Nephron (organoid): ENCODE results near the gene WDR7.

Source experiments
- H3K27ac Mint-ChIP-seq, 3 experiments: 2 replicates each; pipeline ENCODE4 v1.8.0; 2020; ENCODE audit warnings: mixed read lengths in 3 of 3, mild to moderate bottlenecking in 2 of 3, moderate library complexity in 1 of 3
- H3K27me3 Mint-ChIP-seq: 2 replicates; pipeline ENCODE4 v1.8.0; 2021; ENCODE audit warnings: low read depth, mild to moderate bottlenecking, moderate library complexity, mixed read lengths
- H3K36me3 Mint-ChIP-seq: 2 replicates; pipeline ENCODE4 v1.8.0; 2020; ENCODE audit warnings: low read depth, mixed read lengths
- H3K4me1 Mint-ChIP-seq: 2 replicates; pipeline ENCODE4 v1.8.0; 2020; ENCODE audit warnings: mixed read lengths
- H3K4me3 Mint-ChIP-seq, 3 experiments: 2 replicates each; pipeline ENCODE4 v1.8.0; 2020; ENCODE audit warnings: mild to moderate bottlenecking in 3 of 3, mixed read lengths in 3 of 3, moderate library complexity in 2 of 3
- H3K9me3 Mint-ChIP-seq: 2 replicates; pipeline ENCODE4 v1.8.0; 2020; ENCODE audit warnings: mixed read lengths
- TF ChIP-seq, protein P1 (sequence below), 3 experiments: fragments of 200-600 bp; sonication (generic); IDR thresholded peaks; one replicate each; pipeline ENCODE4 v1.5.0; 2021; ENCODE audit warnings: antibody characterized with exemption in 3 of 3; ENCODE audit not compliant: unreplicated experiment in 3 of 3

The WDR7 gene

DNA sequence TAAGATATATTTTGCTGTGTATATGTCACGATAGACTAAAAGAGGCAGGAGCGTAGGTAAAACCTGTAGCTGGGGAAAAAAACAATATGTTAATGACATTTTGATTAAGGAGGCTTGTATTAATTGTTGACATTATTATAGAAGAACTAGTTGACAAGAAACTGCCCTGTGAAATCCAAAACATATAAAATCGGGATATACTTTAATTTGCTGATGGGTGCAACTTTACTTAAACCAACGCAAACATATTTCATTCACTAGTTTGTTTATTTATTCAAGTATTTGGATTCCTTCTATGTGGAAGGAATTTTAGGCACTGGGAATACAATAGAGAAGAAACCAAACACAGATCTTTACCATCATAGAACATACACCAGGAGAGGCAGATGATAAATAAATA lies 8.0 kb downstream of the WDR7 start:
- H3K4me3 Mint-ChIP-seq = no peak overlapping the region
- H3K4me1 Mint-ChIP-seq = peaks cover 32% of the 10 kb centered on the region
- no peak overlapping the region for H3K27ac Mint-ChIP-seq
- TF ChIP-seq, protein P1, sequence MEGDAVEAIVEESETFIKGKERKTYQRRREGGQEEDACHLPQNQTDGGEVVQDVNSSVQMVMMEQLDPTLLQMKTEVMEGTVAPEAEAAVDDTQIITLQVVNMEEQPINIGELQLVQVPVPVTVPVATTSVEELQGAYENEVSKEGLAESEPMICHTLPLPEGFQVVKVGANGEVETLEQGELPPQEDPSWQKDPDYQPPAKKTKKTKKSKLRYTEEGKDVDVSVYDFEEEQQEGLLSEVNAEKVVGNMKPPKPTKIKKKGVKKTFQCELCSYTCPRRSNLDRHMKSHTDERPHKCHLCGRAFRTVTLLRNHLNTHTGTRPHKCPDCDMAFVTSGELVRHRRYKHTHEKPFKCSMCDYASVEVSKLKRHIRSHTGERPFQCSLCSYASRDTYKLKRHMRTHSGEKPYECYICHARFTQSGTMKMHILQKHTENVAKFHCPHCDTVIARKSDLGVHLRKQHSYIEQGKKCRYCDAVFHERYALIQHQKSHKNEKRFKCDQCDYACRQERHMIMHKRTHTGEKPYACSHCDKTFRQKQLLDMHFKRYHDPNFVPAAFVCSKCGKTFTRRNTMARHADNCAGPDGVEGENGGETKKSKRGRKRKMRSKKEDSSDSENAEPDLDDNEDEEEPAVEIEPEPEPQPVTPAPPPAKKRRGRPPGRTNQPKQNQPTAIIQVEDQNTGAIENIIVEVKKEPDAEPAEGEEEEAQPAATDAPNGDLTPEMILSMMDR (IDR thresholded peaks at IDR 0.05; ENCODE audit: unreplicated experiment in 3 of 3) = no peak
- H3K27me3 Mint-ChIP-seq = no peaks in the 10 kb centered on the region
- peaks cover 3% of the 10 kb centered on the region for H3K36me3 Mint-ChIP-seq
- H3K9me3 Mint-ChIP-seq = peaks cover 4% of the 10 kb centered on the region

DNA sequence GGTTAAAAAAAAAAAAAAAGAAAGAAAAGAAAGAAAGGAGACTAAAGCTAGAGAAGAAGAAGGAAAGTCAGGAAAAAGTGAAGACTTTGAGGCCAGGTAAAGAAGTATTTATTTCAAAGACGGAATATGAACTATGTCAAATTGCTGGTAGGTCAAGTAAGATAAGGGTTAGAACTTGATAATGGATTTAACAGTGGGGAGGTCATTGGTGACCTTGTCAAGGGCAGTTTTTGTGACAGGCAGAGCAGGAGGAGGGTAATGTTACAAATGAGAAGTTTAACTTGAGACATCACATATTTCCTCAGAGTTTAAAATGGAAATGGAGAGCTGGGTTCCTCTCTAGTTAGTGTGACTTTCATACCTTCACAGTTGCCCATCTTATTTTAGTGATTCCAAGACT lies 9.5 kb downstream of the WDR7 start:
- H3K36me3 Mint-ChIP-seq = no peaks in the 10 kb centered on the region
- no peak overlapping the region for H3K4me3 Mint-ChIP-seq
- TF ChIP-seq, protein P1 (IDR thresholded peaks at IDR 0.05; ENCODE audit: unreplicated experiment in 3 of 3) = no peak
- H3K4me1 Mint-ChIP-seq = peaks cover 32% of the 10 kb centered on the region
- no peaks in the 10 kb centered on the region for H3K9me3 Mint-ChIP-seq
- no peaks in the 10 kb centered on the region for H3K27me3 Mint-ChIP-seq
- H3K27ac Mint-ChIP-seq = peak overlapping the region in 2 of 3 experiments; percentile 6 to 56

DNA sequence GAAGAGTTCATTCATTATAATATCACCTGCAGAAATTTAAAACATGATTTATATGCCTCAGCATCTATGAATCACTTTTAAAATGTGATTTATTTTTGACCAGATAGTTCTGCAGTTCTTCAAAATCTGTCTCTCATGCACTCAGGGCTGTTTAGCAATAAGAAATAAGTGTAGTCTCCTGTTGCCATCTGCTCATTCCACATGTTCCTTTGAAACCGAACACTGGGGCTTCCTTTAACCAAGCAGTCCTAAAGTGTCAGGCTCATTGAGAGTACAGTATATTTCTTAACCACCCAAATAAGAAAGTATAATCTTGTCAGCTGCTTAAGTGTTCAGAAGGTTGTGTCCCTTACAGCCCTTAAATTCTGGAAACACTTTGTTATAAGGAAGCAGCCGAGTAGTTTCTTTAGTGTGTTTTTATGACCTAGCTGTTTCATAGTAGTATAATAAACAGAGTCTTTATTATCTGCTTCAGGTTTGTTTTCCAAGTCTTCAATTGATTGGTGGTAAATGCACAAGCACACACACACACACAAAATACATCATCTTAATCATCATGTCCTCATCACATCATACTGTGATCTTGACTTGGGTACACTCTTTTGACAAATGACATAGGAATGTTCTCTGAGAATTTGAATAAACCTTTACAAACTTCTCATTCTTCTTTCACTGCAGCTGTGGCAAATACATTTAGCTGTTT lies 10.4 kb downstream of the WDR7 start:
- Mint-ChIP-seq H3K36me3 (no peaks in the 10 kb centered on the region), H3K4me3 (no peak overlapping the region), H3K27me3 (no peaks in the 10 kb centered on the region), H3K4me1 (peaks cover 32% of the 10 kb centered on the region), H3K27ac (peak overlapping the region; percentile 6 to 56 (median 33)), H3K9me3 (no peaks in the 10 kb centered on the region)
- TF ChIP-seq, protein P1 (IDR thresholded peaks at IDR 0.05; ENCODE audit: unreplicated experiment in 3 of 3) = no peak

DNA sequence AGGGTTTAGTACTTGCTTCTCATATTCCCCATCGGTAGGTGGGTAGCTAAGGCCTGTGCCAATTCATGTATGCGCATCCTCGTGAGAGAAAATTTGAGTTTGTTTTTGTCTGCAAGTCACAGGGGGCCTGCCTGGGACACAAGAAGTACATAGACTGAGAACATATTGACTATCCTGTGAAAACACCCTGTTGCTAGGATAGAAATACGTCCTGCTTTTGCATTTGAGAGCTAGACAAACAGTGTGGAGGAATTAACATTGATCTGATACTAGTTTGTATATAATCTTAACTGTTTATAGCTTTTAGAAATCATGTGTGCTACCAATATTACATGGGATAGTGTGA lies 10.9 kb downstream of the WDR7 start:
- no peaks in the 10 kb centered on the region for H3K36me3 Mint-ChIP-seq
- H3K4me1 Mint-ChIP-seq = peaks cover 32% of the 10 kb centered on the region
- TF ChIP-seq, protein P1 (IDR thresholded peaks at IDR 0.05; ENCODE audit: unreplicated experiment in 3 of 3) = no peak
- peak overlapping the region; percentile 6 to 56 (median 33) for H3K27ac Mint-ChIP-seq
- H3K27me3 Mint-ChIP-seq = no peaks in the 10 kb centered on the region
- no peaks in the 10 kb centered on the region for H3K9me3 Mint-ChIP-seq
- no peak overlapping the region for H3K4me3 Mint-ChIP-seq

DNA sequence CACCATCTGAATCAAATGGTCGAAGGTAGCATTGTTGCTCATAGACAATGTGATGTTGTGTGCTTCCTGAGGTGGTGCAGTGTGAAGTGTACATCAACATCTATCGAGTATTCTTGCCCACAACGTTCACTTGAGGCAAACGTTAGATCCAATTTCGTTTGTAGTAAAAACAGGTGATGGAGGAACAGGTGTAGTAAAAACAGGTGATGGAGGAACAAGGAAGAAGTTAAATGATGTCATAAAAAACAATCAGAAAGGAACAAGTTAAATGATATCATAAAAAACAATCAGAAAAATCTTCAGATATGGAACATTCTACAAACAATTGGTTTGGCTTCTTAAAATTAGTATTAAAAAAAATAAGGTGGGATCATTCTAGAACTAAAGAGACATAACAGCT lies 11.3 kb downstream of the WDR7 start:
- TF ChIP-seq, protein P1 (IDR thresholded peaks at IDR 0.05; ENCODE audit: unreplicated experiment in 3 of 3) = no peak
- Mint-ChIP-seq H3K27ac (no peak overlapping the region), H3K36me3 (no peaks in the 10 kb centered on the region), H3K27me3 (no peaks in the 10 kb centered on the region), H3K4me1 (peaks cover 32% of the 10 kb centered on the region), H3K9me3 (no peaks in the 10 kb centered on the region), H3K4me3 (no peak overlapping the region)

DNA sequence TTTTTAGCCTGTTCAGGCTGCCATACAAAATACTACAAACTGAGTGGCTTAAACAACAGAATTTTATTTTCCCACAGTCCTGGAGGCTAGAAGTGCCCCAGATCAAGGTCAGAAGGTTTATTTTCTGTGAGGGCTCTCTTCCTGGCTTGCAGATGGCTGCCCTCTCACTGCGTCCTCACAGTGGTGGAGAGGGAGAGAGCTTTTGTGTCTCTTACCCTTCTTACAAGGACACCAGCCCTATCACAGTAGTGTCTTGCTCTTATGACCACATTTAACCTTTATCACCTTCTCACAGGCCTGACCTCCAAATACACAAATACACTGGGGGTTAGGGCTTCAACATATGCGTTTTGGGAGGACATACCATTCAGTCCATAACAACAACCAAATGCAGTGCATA lies 11.7 kb downstream of the WDR7 start:
- TF ChIP-seq, protein P1 (IDR thresholded peaks at IDR 0.05; ENCODE audit: unreplicated experiment in 3 of 3) = no peak
- H3K36me3 Mint-ChIP-seq = no peaks in the 10 kb centered on the region
- H3K27me3 Mint-ChIP-seq = no peaks in the 10 kb centered on the region
- H3K4me1 Mint-ChIP-seq = peaks cover 32% of the 10 kb centered on the region
- no peaks in the 10 kb centered on the region for H3K9me3 Mint-ChIP-seq
- no peak overlapping the region for H3K27ac Mint-ChIP-seq
- no peak overlapping the region for H3K4me3 Mint-ChIP-seq
